HCT116 (cell line): Measurements from ENCODE around the gene NTSR2.

Experiments
- CEBPB ChIP-seq: IDR thresholded peaks from 2 replicates; pipeline ENCODE4 v1.6.1; 2012; ENCODE audit warnings: low read depth
- ELF1 ChIP-seq: IDR thresholded peaks from 2 replicates; pipeline ENCODE4 v1.6.1; 2012; ENCODE audit warnings: low read depth, borderline replicate concordance
- POLR2AphosphoS5 ChIP-seq: IDR thresholded peaks from 2 replicates; pipeline ENCODE4 v1.6.1; 2011; ENCODE audit warnings: mild to moderate bottlenecking, low read depth, low read length, moderate library complexity
- RAD21 ChIP-seq: IDR thresholded peaks from 2 replicates; pipeline ENCODE4 v1.6.1; 2012; ENCODE audit warnings: low read depth, mild to moderate bottlenecking
- REST ChIP-seq: IDR thresholded peaks from 2 replicates; pipeline ENCODE4 v1.6.1; 2012; ENCODE audit warnings: low read depth
- TF ChIP-seq, protein P1 (sequence below), 3 experiments: fragments of 200-600 bp in 1 of 3; sonication (generic) in 1 of 3; IDR thresholded peaks in 2 of 3; conservative IDR thresholded peaks in 1 of 3; 2 replicates each; pipeline ENCODE4 v1.5.1; 2012 to 2017; ENCODE audit warnings: low read depth in 2 of 3, low read length in 2 of 3, antibody characterized with exemption in 1 of 3, borderline replicate concordance in 1 of 3, control low read depth in 1 of 3, mild to moderate bottlenecking in 1 of 3, mixed read lengths in 1 of 3, mixed run types in 1 of 3, moderate library complexity in 1 of 3; ENCODE audit not compliant: insufficient read depth in 1 of 3

GRCh38 chr2:11682590-11682915 lies 12.6 kb upstream of the NTSR2 start:
- no peak for TF ChIP-seq CEBPB
- no peak for TF ChIP-seq ELF1
- no peak for TF ChIP-seq POLR2AphosphoS5
- TF ChIP-seq RAD21 = no peak
- no peak for TF ChIP-seq REST
- TF ChIP-seq, protein P1, sequence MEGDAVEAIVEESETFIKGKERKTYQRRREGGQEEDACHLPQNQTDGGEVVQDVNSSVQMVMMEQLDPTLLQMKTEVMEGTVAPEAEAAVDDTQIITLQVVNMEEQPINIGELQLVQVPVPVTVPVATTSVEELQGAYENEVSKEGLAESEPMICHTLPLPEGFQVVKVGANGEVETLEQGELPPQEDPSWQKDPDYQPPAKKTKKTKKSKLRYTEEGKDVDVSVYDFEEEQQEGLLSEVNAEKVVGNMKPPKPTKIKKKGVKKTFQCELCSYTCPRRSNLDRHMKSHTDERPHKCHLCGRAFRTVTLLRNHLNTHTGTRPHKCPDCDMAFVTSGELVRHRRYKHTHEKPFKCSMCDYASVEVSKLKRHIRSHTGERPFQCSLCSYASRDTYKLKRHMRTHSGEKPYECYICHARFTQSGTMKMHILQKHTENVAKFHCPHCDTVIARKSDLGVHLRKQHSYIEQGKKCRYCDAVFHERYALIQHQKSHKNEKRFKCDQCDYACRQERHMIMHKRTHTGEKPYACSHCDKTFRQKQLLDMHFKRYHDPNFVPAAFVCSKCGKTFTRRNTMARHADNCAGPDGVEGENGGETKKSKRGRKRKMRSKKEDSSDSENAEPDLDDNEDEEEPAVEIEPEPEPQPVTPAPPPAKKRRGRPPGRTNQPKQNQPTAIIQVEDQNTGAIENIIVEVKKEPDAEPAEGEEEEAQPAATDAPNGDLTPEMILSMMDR (IDR thresholded peaks at IDR 0.05 in 2 of 3, conservative IDR thresholded peaks at IDR 0.05 in 1 of 3; ENCODE audit: borderline replicate concordance in 1 of 3, insufficient read depth in 1 of 3, low read depth in 2 of 3, low read length in 2 of 3) = no peak
